NCI-H446 (cell line): ENCODE measurements around the gene EMX1.

Experiments
- DNase-seq, 2 experiments: peaks; one replicate each; lab custom pipeline; 2025; lab: John Stamatoyannopoulos, UW

EMX1 gene

GRCh38 chr2:72980535-72981217 is 63.4 kb downstream of the EMX1 start:
- DNase-seq: no peak

- DNase-seq: no peak
Observed at GRCh38 chr2:72981536-72981935, 64.2 kb downstream of the EMX1 start.

- DNase-seq: no peak
Observed at GRCh38 chr2:72982219-72982618, 64.9 kb downstream of the EMX1 start.

- no peak for DNase-seq
Observed at GRCh38 chr2:72982781-72983499, 65.6 kb downstream of the EMX1 start.

- no peak for DNase-seq
Observed at GRCh38 chr2:72983500-72984161, 66.3 kb downstream of the EMX1 start.

GRCh38 chr2:72984172-72984671 is 66.9 kb downstream of the EMX1 start:
- no peak for DNase-seq
